Omental fat pad (tissue), 4 donors: Measurements from ENCODE around the gene HMCN2. TPM values are rescaled to one million over a fixed set of nuclear protein-coding genes. Genes with fewer than 3 reads are reported as not detected.

Source experiments
- ATAC-seq: fragments of 150-250 bp; one replicate; pipeline ENCODE4 v1.9.1; 2016; ENCODE audit warnings: mild to moderate bottlenecking, moderate library complexity; ENCODE audit not compliant: low FRiP score
- DNase-seq: peaks from one replicate; pipeline ENCODE4 v3.0.0-alpha.2; 2019; ENCODE audit warnings: low spot score
- total RNA-seq, 4 donors: library from RNA; depleted of rRNA; stranded (reverse); fragments of >200 nt; gene quantifications; one replicate each; pipeline ENCODE4 v1.1.0, GENCODE V29; 2016
- TF ChIP-seq, protein P1 (sequence below), 3 donors: fragments of 450-650 bp; IDR thresholded peaks; one replicate each; pipeline ENCODE4 v1.5.1; 2016 to 2017; ENCODE audit warnings: antibody characterized with exemption in 3 of 3, mild to moderate bottlenecking in 3 of 3, moderate library complexity in 2 of 3

Gene HMCN2
- total RNA-seq, 4 donors from 2014 or later: 0.19 to 5.8 (median 0.75) TPM

DNA sequence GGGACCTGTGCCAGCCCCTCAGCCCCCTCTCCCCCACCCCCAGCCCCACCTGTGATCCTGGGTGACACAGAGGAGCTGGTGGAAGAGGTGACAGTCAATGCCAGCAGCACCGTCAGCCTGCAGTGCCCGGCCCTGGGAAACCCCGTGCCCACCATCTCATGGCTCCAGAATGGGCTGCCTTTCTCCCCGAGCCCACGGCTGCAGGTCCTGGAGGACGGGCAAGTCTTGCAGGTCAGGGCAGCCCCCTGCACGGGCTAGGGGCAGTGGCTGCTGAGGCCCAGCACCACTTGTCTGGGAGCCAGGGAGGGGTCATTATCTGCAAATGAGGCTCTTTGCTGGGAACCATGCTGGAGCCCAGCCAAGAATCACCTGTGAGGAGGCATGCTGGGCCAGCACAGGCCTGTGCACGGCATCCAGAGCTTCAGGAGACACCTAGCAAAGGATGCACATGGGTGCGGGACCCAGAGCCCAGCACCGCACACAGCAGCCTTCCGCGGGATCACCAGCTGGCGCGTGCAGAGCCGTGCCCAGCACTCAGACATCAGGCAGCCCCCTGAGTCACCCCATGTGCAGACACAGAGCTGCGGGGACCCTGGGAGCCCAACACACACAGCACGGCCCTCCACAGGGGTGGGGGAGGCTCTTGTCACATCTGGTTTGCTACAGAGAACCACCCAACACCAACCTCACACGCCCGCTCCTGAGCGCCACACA, 117.2 kb downstream of the HMCN2 start:
- ATAC-seq (no peak), DNase-seq (no peak)
- TF ChIP-seq, protein P1, sequence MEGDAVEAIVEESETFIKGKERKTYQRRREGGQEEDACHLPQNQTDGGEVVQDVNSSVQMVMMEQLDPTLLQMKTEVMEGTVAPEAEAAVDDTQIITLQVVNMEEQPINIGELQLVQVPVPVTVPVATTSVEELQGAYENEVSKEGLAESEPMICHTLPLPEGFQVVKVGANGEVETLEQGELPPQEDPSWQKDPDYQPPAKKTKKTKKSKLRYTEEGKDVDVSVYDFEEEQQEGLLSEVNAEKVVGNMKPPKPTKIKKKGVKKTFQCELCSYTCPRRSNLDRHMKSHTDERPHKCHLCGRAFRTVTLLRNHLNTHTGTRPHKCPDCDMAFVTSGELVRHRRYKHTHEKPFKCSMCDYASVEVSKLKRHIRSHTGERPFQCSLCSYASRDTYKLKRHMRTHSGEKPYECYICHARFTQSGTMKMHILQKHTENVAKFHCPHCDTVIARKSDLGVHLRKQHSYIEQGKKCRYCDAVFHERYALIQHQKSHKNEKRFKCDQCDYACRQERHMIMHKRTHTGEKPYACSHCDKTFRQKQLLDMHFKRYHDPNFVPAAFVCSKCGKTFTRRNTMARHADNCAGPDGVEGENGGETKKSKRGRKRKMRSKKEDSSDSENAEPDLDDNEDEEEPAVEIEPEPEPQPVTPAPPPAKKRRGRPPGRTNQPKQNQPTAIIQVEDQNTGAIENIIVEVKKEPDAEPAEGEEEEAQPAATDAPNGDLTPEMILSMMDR (IDR thresholded peaks at IDR 0.05): no peak

DNA sequence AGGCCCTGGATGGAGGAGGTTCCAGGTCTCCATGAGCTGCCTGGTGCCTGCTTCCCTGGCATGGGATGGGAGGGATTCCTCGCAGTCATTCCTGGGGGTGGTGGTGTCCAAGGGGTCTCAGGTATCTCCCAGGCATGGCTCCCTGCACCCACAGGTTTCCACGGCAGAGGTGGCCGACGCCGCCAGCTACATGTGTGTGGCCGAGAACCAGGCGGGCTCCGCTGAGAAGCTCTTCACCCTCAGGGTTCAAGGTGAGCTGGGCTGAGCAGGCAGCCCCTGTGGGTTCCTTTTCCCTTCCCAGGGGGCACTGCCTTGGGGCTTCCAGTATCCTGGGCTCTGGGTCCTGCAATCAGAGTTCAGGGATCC, 117.8 kb downstream of the HMCN2 start:
- TF ChIP-seq, protein P1 (IDR thresholded peaks at IDR 0.05): no peak
- DNase-seq (no peak), ATAC-seq (no peak)

DNA sequence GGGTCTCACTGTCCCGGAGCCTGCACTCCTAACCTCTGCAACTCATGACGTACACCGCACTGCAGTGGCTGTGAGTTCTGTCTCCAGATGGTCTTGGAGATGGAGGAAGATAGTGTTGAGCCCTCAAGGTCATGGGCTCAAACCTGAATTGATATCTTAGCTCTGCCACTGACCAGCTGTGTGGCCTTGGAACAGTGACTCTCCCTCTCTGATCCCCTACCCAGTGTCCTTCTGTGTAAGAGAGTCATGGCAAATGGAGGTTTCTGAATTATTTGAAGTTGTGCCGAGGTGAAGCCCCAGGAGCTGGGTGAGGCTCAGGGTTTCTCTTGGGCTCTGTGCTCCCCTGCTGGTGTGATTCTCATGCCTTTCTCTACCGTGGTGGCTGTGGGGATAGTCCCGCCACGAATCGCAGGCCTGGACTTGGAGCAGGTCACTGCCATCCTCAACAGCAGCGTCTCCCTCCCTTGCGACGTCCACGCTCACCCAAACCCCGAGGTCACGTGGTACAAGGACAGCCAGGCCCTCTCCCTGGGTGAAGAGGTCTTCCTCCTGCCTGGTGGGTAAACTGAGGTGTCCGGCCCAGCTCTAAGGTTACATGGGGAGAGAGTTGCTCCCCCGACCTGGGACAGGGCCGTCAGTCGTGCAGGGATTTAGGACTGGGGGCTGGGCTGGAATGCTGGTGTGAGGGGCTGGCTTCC, 118.6 kb downstream of the HMCN2 start:
- TF ChIP-seq, protein P1 (IDR thresholded peaks at IDR 0.05): no peak
- DNase-seq: no peak
- no peak for ATAC-seq

DNA sequence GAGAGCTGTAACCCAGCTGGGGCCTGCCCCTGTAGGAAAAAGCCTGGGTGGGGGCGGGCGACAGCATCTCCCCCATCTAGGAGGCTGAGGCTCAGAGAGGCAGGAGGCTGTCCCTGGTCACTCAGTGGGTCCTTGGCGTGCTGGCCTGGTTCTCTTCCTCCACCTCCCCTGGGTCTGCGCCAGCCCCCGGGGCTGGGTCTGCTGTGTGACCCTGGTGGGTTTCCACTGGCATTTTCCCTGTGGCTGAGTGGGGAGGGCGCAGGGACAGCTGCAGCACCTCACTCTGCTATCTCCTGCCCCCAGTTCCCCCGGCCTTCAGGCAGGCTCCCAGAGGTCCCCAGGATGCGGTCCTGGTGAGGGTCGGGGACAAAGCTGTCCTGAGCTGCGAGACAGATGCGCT, 119.7 kb downstream of the HMCN2 start:
- TF ChIP-seq, protein P1 (IDR thresholded peaks at IDR 0.05): no peak
- DNase-seq (no peak), ATAC-seq (no peak)

DNA sequence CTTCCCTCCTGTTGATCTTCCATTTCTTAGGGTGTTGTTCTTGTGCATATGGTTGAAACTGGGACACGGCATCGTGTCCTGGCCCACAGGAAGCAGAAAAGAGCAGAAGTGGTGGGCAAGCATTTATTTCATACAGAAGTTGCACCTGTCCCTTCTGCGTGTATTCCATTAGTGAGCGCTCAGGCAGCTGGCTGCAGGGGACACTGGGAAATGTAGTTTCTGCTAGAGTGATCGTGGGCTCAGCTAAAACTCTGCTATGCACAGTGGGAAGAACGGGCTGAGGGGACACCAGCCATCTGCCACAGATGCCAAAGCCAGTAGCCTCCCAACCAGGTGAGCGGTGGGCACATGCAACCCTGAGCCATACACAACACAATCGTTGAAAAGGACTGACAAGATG, 121.8 kb downstream of the HMCN2 start:
- TF ChIP-seq, protein P1 (IDR thresholded peaks at IDR 0.05): no peak
- ATAC-seq (no peak), DNase-seq (no peak)

DNA sequence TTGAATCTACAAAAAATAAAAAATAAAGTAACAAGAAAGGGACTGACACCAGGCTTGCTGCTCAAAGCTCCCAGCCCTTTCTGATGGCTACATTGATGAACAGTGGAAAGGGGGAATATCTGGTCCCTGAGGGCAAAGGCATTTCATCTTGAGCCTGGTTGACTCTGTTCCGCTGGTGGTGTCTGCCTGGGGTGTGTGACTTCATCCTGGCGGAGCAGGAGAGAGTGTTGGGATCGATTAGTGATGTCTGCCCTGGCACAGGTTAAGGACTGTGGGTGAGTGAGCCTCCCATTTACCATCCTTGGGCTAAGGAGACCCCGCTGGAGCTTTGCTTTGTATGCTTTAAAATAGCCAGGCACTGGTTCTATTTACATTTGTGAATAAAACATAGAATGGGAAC, 122.3 kb downstream of the HMCN2 start:
- no peak for ATAC-seq
- DNase-seq: no peak
- TF ChIP-seq, protein P1 (IDR thresholded peaks at IDR 0.05): no peak

DNA sequence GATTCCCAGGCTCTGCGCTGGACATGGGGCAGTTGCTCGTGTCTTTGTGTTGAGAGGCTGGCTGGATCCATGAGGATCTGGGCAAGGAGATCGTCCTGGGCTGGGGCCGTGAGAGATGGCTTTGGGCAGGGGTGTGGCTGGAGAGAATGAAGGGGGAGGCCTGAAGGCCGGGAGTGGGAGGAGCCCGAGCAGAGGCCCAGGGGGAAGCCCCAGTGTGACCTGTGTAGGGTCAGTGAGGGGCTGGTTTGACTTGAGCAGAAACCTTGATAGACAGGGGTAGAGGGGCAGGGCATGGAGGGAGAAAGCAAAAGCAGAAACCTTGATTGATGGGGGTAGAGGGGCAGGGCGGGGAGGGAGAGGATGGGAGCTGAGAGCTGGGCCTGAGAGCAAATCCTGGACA, 124.8 kb downstream of the HMCN2 start:
- ATAC-seq: no peak
- DNase-seq: no peak
- TF ChIP-seq, protein P1 (IDR thresholded peaks at IDR 0.05): no peak
